Lung (tissue), 12 donors: ENCODE data around the gene CRISPLD2. TPM values are rescaled to one million over a fixed set of nuclear protein-coding genes. Genes with fewer than 3 reads are reported as not detected.
"Not testable (repeated sequence)": the region's sequence is repeated elsewhere in the genome, so short reads cannot be mapped to it uniquely, and the experiment has no call there.

Experiments used
- ATAC-seq: fragments of 200-7000 bp; cut with Tn5 transposase; one replicate; pipeline ENCODE4 v1.9.1; 2020; ENCODE audit warnings: moderate number of reproducible peaks; ENCODE audit not compliant: insufficient read depth, low FRiP score
- DNase-seq, 3 donors: peaks; one replicate each; pipeline ENCODE4 v3.0.0-alpha.2; 2013 to 2017
- H3K27ac ChIP-seq, 2 donors: one replicate each; pipeline ENCODE4 v1.5.1; 2013; ENCODE audit warnings: mild to moderate bottlenecking in 2 of 2, moderate library complexity in 2 of 2, control low read depth in 1 of 2, inconsistent platforms in 1 of 2, low read depth in 1 of 2, low read length in 1 of 2
- H3K27me3 ChIP-seq, 3 donors: one replicate each; pipeline ENCODE4 v1.5.1; 2013; ENCODE audit warnings: low read length in 2 of 3; ENCODE audit not compliant: control insufficient read depth in 3 of 3, insufficient read depth in 3 of 3
- H3K36me3 ChIP-seq, 4 donors: one replicate each; pipeline ENCODE4 v1.5.1; 2013; ENCODE audit warnings: low read length in 4 of 4, mild to moderate bottlenecking in 1 of 4, moderate library complexity in 1 of 4; ENCODE audit not compliant: control insufficient read depth in 4 of 4, insufficient read depth in 4 of 4
- H3K4me1 ChIP-seq, 5 donors: one replicate each; pipeline ENCODE4 v1.5.1; 2013; ENCODE audit warnings: low read length in 5 of 5, mild to moderate bottlenecking in 2 of 5, moderate library complexity in 1 of 5; ENCODE audit not compliant: control insufficient read depth in 5 of 5, insufficient read depth in 5 of 5
- H3K4me3 ChIP-seq: one replicate; pipeline ENCODE4 v1.5.1; 2013; ENCODE audit warnings: mild to moderate bottlenecking, control low read depth, moderate library complexity
- H3K9ac ChIP-seq, 2 donors: one replicate each; pipeline ENCODE4 v1.5.1; 2013; ENCODE audit warnings: low read length in 2 of 2, control low read depth in 1 of 2; ENCODE audit not compliant: insufficient read depth in 1 of 2
- H3K9me3 ChIP-seq, 4 donors: one replicate each; pipeline ENCODE4 v1.5.1; 2013; ENCODE audit warnings: low read length in 3 of 4, mild to moderate bottlenecking in 1 of 4, moderate library complexity in 1 of 4; ENCODE audit not compliant: control insufficient read depth in 4 of 4, insufficient read depth in 3 of 4
- CTCF ChIP-seq: IDR thresholded peaks from 2 replicates; pipeline ENCODE4 v1.5.1; 2012; ENCODE audit warnings: mild to moderate bottlenecking; ENCODE audit errors: control extremely low read depth, extremely low read depth
- WGBS, 2 donors: extraction: QIAGEN DNeasy Blood & Tissue Kit; methylation state at CpG; one replicate each; pipeline ENCODE4 v1.1.7; 2013; 5-methylcytosine and 5-hydroxymethylcytosine counted together
- polyA plus RNA-seq, 2 donors: library from polyadenylated mRNA; stranded (reverse); fragments of 200-250 nt; gene quantifications; one replicate each; pipeline ENCODE4 v1.2.1, GENCODE V29; 2013
- total RNA-seq, 2 donors: library from RNA; depleted of rRNA in 1 of 2; stranded (reverse); fragments of >200 nt in 1 of 2; gene quantifications; one replicate each; pipeline ENCODE4 v1.2.1, GENCODE V29; 2014 to 2021
- donor health status: control.
- donor health status: control.
- donor health status: Bipolar disorder and iron deficiency.
- donor health status: healthy.
- donor health status: DM: yes; HTN: yes; CAD: no.

CRISPLD2 gene
- total and polyA plus RNA-seq, 4 donors, result 30.3 to 136 (median 42.5) TPM

GRCh38 chr16:84867696-84868095 is 47.9 kb downstream of the CRISPLD2 start:
- TF ChIP-seq CTCF, result no peak
- WGBS, 2 donors, result 74 to 81% methylated on average over 9 of the region's 9 CpGs
- no peaks in the 10 kb centered on the region for H3K27me3 ChIP-seq
- H3K4me1 ChIP-seq, result peaks cover 0 to 5% (median 0%) of the 10 kb centered on the region in 5 donors
- H3K27ac ChIP-seq, result no peak overlapping the region
- H3K4me3 ChIP-seq, result no peak overlapping the region
- H3K9ac ChIP-seq, result no peak overlapping the region
- ATAC-seq, result no peak
- DNase-seq, result no peak
- no peaks in the 10 kb centered on the region for H3K9me3 ChIP-seq
- H3K36me3 ChIP-seq, result peaks cover 0 to 5% (median 0%) of the 10 kb centered on the region in 4 donors

- 78 to 82% methylated on average over 9 of the region's 9 CpGs for WGBS, 2 donors
- no peaks in the 10 kb centered on the region for H3K9me3 ChIP-seq
- peaks cover 0 to 5% (median 0%) of the 10 kb centered on the region in 5 donors for H3K4me1 ChIP-seq
- no peak overlapping the region for H3K4me3 ChIP-seq
- no peak for DNase-seq
- no peak overlapping the region for H3K9ac ChIP-seq
- H3K27ac ChIP-seq, result no peak overlapping the region
- no peak for TF ChIP-seq CTCF
- no peaks in the 10 kb centered on the region for H3K27me3 ChIP-seq
- peaks cover 0 to 5% (median 0%) of the 10 kb centered on the region in 4 donors for H3K36me3 ChIP-seq
- no peak for ATAC-seq
Observed at GRCh38 chr16:84868328-84868727, 48.5 kb downstream of the CRISPLD2 start.

- Histone ChIP-seq H3K4me1 (peaks cover 0 to 5% (median 0%) of the 10 kb centered on the region in 5 donors), H3K9me3 (no peaks in the 10 kb centered on the region), H3K9ac (no peak overlapping the region), H3K27ac (no peak overlapping the region), H3K27me3 (no peaks in the 10 kb centered on the region), H3K4me3 (no peak overlapping the region), H3K36me3 (peaks cover 0 to 4% (median 0%) of the 10 kb centered on the region in 4 donors)
- no peak for DNase-seq
- no peak for TF ChIP-seq CTCF
- ATAC-seq, result no peak
- WGBS, 2 donors, result 94 to 96% methylated on average over 17 of the region's 17 CpGs
Observed at GRCh38 chr16:84868829-84869472, 49.2 kb downstream of the CRISPLD2 start.

- Histone ChIP-seq H3K27me3 (no peaks in the 10 kb centered on the region), H3K36me3 (peaks cover 0 to 3% (median 0%) of the 10 kb centered on the region in 4 donors), H3K9ac (no peak overlapping the region), H3K9me3 (no peaks in the 10 kb centered on the region), H3K27ac (no peak overlapping the region), H3K4me3 (no peak overlapping the region), H3K4me1 (peaks cover 0 to 5% (median 0%) of the 10 kb centered on the region in 5 donors)
- TF ChIP-seq CTCF, result no peak
- WGBS, 2 donors, result 90 to 95% methylated on average over 15 of the region's 15 CpGs
- ATAC-seq, result no peak
- no peak for DNase-seq
Observed at GRCh38 chr16:84869473-84869845, 49.7 kb downstream of the CRISPLD2 start.

- H3K27me3 ChIP-seq, H3K9ac ChIP-seq, H3K4me1 ChIP-seq, DNase-seq, H3K36me3 ChIP-seq, ATAC-seq, H3K27ac ChIP-seq, H3K9me3 ChIP-seq, H3K4me3 ChIP-seq: not testable (repeated sequence)
- 95 to 96% methylated on average over 17 of the region's 17 CpGs for WGBS, 2 donors
Observed at GRCh38 chr16:84872971-84873370, 53.2 kb downstream of the CRISPLD2 start.
